D721Med (cell line): ENCODE data around the gene UQCR11.

ENCODE experiments used
- DNase-seq: peaks from one replicate; pipeline ENCODE4 v3.0.0; 2011; ENCODE audit warnings: low spot score; ENCODE audit not compliant: insufficient read length
- FAIRE-seq: peaks from 2 replicates; lab custom pipeline; 2011; peaks lifted over from hg19 to GRCh38; lab: Jason Lieb, UNC
- CTCF ChIP-seq: IDR thresholded peaks from 2 replicates; pipeline ENCODE4 v1.5.1; 2012; ENCODE audit warnings: mild to moderate bottlenecking, control low read depth; ENCODE audit not compliant: insufficient read depth; ENCODE audit errors: missing control alignments

Gene UQCR11

GRCh38 chr19:1598777-1599459 is 6.3 kb downstream of the UQCR11 start:
- TF ChIP-seq CTCF = no peak
- DNase-seq (no peak), FAIRE-seq (no peak)

- DNase-seq (no peak), FAIRE-seq (no peak)
- no peak for TF ChIP-seq CTCF
Measured at GRCh38 chr19:1593501-1593772, 11.8 kb downstream of the UQCR11 start.

- DNase-seq (peak; percentile 91), FAIRE-seq (no peak)
- no peak for TF ChIP-seq CTCF
Measured at GRCh38 chr19:1592755-1593500, 12.3 kb downstream of the UQCR11 start, which contains the start of gene MBD3. TSS of gene MBD3 (minus strand) at chr19:1592865. CDS start at chr19:1592631, 234 bp downstream.

- DNase-seq (peak; percentile 86), FAIRE-seq (no peak)
- TF ChIP-seq CTCF = no peak
Measured at GRCh38 chr19:1592024-1592754, 13.1 kb downstream of the UQCR11 start.

GRCh38 chr19:1591421-1592023 is 13.7 kb downstream of the UQCR11 start:
- DNase-seq (no peak), FAIRE-seq (no peak)
- TF ChIP-seq CTCF = no peak

GRCh38 chr19:1590641-1591397 is 14.4 kb downstream of the UQCR11 start:
- TF ChIP-seq CTCF = peak; percentile 30
- no peak for DNase-seq
- no peak for FAIRE-seq
